Vagina (tissue), 2 donors: ENCODE results near the gene TCOF1.

Experiments
- POLR2A ChIP-seq, 2 donors: fragments of 450-650 bp; IDR thresholded peaks; one replicate each; pipeline ENCODE4 v1.6.1; 2017; ENCODE audit warnings: antibody characterized with exemption in 2 of 2, mild to moderate bottlenecking in 2 of 2, moderate library complexity in 2 of 2
- POLR2AphosphoS5 ChIP-seq, 2 donors: sonication (generic); formaldehyde crosslinking; IDR thresholded peaks; one replicate each; pipeline ENCODE4 v1.9.0; 2017; ENCODE audit warnings: antibody characterized with exemption in 2 of 2, mild to moderate bottlenecking in 2 of 2, low read depth in 1 of 2; ENCODE audit not compliant: insufficient read depth in 1 of 2
- TF ChIP-seq, protein P1 (sequence below), 3 experiments: fragments of 450-650 bp in 2 of 3; fragments of 200-600 bp in 1 of 3; sonication (generic) in 1 of 3; IDR thresholded peaks; one replicate each; pipeline ENCODE4 v1.5.1; 2017 to 2019; ENCODE audit warnings: antibody characterized with exemption in 3 of 3, mild to moderate bottlenecking in 2 of 3, moderate library complexity in 2 of 3

DNA sequence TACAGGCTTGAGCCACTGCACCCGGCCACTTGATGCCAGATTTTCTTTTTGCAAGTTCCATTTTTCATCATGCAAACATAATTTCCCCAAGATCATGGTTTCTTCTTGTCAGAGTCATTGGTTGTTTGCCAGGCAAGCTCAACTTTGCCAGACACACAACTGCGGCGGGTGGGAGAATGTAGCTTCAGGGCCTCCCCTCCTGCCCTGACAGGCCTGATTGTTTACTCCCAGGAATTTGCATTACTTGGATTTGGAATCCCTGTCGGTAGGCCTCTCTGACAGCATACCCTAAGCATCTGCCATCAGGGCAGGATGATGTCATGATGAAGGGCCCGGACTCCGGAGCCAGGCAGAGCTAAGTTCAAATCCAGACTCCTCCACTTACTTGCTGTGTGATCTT is 77.0 kb downstream of the TCOF1 start:
- TF ChIP-seq, protein P1, sequence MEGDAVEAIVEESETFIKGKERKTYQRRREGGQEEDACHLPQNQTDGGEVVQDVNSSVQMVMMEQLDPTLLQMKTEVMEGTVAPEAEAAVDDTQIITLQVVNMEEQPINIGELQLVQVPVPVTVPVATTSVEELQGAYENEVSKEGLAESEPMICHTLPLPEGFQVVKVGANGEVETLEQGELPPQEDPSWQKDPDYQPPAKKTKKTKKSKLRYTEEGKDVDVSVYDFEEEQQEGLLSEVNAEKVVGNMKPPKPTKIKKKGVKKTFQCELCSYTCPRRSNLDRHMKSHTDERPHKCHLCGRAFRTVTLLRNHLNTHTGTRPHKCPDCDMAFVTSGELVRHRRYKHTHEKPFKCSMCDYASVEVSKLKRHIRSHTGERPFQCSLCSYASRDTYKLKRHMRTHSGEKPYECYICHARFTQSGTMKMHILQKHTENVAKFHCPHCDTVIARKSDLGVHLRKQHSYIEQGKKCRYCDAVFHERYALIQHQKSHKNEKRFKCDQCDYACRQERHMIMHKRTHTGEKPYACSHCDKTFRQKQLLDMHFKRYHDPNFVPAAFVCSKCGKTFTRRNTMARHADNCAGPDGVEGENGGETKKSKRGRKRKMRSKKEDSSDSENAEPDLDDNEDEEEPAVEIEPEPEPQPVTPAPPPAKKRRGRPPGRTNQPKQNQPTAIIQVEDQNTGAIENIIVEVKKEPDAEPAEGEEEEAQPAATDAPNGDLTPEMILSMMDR (IDR thresholded peaks at IDR 0.05), result no peak
- TF ChIP-seq POLR2A (IDR thresholded peaks at IDR 0.05), result no peak
- no peak for TF ChIP-seq POLR2AphosphoS5 (IDR thresholded peaks at IDR 0.05; ENCODE audit: insufficient read depth in 1 of 2, low read depth in 1 of 2)
